Calu3 (cell line): ENCODE measurements around the gene WDR82. TPM values are rescaled to one million over a fixed set of nuclear protein-coding genes. Genes with fewer than 3 reads are reported as not detected.
A peak's percentile ranks its signal among the peaks of the same experiment; 100 is the strongest.

Experiments used
- BruUV-seq: library from RNA; stranded (reverse); fragments of 400-500 nt; replicated peaks from 2 replicates; lab custom pipeline; 2021; lab: Mats Ljungman, UMichigan
- CTCF ChIA-PET: fragments of 300-600 bp; sonication (Branson Sonifier 250); formaldehyde crosslinking; loops from one replicate; lab custom pipeline; 2022; ENCODE audit warnings: antibody characterized with exemption; lab: Charles Lee
- DNase-seq: peaks from one replicate; pipeline ENCODE4 v3.0.0; 2022
- H3K27ac Mint-ChIP-seq: one replicate; pipeline ENCODE4 v1.8.0; 2022; ENCODE audit warnings: mixed read lengths; ENCODE audit not compliant: unreplicated experiment
- H3K27me3 Mint-ChIP-seq: one replicate; pipeline ENCODE4 v1.8.0; 2022; ENCODE audit warnings: mixed read lengths; ENCODE audit not compliant: unreplicated experiment
- H3K36me3 Mint-ChIP-seq: one replicate; pipeline ENCODE4 v1.8.0; 2022; ENCODE audit warnings: mild to moderate bottlenecking, moderate library complexity, mixed read lengths; ENCODE audit not compliant: insufficient read depth, unreplicated experiment
- H3K4me1 Mint-ChIP-seq: one replicate; pipeline ENCODE4 v1.8.0; 2022; ENCODE audit warnings: mild to moderate bottlenecking, low read depth, mixed read lengths; ENCODE audit not compliant: unreplicated experiment
- H3K4me3 Mint-ChIP-seq: one replicate; pipeline ENCODE4 v1.8.0; 2022; ENCODE audit warnings: mild to moderate bottlenecking, low read depth, moderate library complexity, mixed read lengths; ENCODE audit not compliant: unreplicated experiment
- H3K9me3 Mint-ChIP-seq: one replicate; pipeline ENCODE4 v1.8.0; 2022; ENCODE audit warnings: low read depth, mixed read lengths; ENCODE audit not compliant: unreplicated experiment
- CTCF ChIP-seq: fragments of 200-600 bp; IDR thresholded peaks from one replicate; pipeline ENCODE4 v1.8.0; 2022; ENCODE audit warnings: antibody characterized with exemption; ENCODE audit not compliant: unreplicated experiment
- intact Hi-C: fragments of 100-400 bp; cut with micrococcal nuclease; formaldehyde crosslinking; loops from one replicate; pipeline ENCODE4 v1.10.0; 2022; ENCODE audit not compliant: unreplicated experiment
- total RNA-seq: library from RNA; stranded (reverse); gene quantifications from 2 replicates; pipeline ENCODE4 v1.2.3, GENCODE V29; 2022

The WDR82 gene
- total RNA-seq, 1 experiment from 2014 or later, result 59.7 TPM

DNA sequence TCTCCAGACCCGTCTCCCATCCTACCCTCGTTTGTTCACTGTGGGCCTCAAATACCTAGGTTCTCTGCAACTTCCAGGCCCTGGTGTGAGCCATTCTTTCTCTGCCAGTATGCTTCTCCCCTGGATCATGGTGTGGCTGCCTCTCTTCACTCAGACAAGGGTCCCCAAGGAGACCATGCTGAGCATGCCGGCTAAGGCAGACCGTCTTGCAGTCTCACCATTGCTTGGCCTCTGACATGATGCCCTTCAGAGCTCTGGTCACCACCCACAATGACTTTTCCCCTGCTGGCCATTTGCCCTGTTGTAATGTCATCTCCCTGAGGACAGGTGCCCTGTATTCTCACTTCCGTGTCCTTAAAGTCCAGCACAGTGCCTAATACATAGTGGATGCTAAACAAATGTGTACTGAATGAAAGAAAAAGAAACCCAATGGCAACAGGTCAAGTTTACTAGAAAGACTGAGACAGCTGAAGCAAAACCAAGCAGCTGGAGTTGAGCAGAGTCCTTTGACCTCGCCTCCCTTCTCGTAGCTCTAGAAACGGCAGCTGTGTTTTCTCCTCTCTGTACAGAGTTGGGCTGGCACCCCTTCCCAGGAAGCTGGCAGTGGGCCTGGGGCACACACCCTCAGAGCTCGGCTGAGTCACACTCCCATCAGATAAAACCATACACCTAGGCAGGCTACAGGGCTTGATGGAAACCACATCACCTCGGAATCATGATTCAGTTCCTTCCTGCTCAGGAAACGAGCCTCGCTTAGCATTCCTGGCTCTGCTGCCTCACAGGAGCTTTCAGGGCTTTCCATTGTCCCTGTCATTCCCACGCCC, 61.7 kb downstream of the WDR82 start:
- peak; percentile 93 for DNase-seq
- peak overlapping the region; percentile 40 for H3K4me3 Mint-ChIP-seq
- no peak for TF ChIP-seq CTCF
- H3K9me3 Mint-ChIP-seq, result no peaks in the 10 kb centered on the region
- no TSS peak for BruUV-seq
- intact Hi-C loops, result loop anchor here (5.0 kb wide), 1 partner anchor 64 kb away; the partner anchor contains the start of gene POC1A
- CTCF ChIA-PET, result interaction anchor here (1.0 to 1.6 kb wide), 3 partner anchors 14 to 62 kb away, joined by 4 to 13 read pairs (median 4); partner anchors contain the start of gene POC1A
- peaks cover 27% of the 10 kb centered on the region for H3K4me1 Mint-ChIP-seq
- H3K27me3 Mint-ChIP-seq, result no peaks in the 10 kb centered on the region
- H3K36me3 Mint-ChIP-seq, result peaks cover 47% of the 10 kb centered on the region
- peak overlapping the region; percentile 74 for H3K27ac Mint-ChIP-seq

DNA sequence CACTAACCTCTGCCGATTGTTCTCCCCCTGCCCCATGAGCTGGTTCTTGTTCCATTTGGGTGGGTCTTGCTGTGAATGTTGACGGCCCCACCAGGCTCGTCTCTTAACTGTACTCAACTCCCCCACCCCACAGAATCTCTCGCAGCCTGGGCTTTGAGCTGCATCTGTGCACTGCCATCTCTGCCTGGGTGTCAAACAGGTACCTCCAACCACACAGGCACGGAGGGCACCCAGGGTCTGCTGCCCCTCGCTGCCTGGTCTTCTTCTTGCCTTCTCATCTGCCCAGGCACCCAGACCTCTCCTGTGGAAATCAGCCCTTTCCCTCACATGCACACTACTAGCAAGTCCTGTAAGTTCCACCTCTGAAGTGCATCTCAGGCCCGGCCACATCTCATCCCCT, 63.1 kb downstream of the WDR82 start:
- H3K27ac Mint-ChIP-seq, result peak overlapping the region; percentile 7
- no TSS peak for BruUV-seq
- TF ChIP-seq CTCF, result no peak
- H3K27me3 Mint-ChIP-seq, result no peaks in the 10 kb centered on the region
- DNase-seq, result no peak
- no peak overlapping the region for H3K4me3 Mint-ChIP-seq
- no peaks in the 10 kb centered on the region for H3K9me3 Mint-ChIP-seq
- intact Hi-C loops, result loop anchor here (5.0 kb wide), 1 partner anchor 63 kb away; the partner anchor contains the start of gene POC1A
- peaks cover 58% of the 10 kb centered on the region for H3K36me3 Mint-ChIP-seq
- CTCF ChIA-PET, result interaction anchor here (0.5 to 0.6 kb wide), 2 partner anchors 47 to 511 kb away, joined by 4 read pairs; no protein-coding TSS in a partner anchor
- peaks cover 29% of the 10 kb centered on the region for H3K4me1 Mint-ChIP-seq

DNA sequence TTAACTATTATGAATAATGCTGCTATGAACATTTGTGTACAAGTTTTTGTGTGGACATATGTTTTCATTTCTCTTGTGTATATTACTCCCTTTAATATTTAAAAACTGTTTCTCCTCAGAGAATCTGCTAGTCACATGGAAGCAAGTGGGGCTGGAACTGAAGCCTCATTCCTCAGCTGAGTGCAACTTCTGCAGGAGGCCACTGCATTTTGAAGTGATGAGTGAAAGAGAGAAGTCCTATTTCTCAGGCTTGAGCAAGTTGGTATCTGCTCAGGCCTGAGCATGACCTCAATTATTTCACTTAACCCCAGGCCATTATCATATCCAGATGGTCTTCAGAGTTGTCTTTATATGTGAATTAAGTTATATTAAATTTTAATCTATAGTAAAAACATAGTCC, 64.5 kb downstream of the WDR82 start:
- intact Hi-C loops, result no loop called here
- DNase-seq, result no peak
- H3K27me3 Mint-ChIP-seq, result no peaks in the 10 kb centered on the region
- TF ChIP-seq CTCF, result no peak
- H3K9me3 Mint-ChIP-seq, result no peaks in the 10 kb centered on the region
- no TSS peak for BruUV-seq
- CTCF ChIA-PET, result no interaction called here
- H3K4me1 Mint-ChIP-seq, result peaks cover 31% of the 10 kb centered on the region
- no peak overlapping the region for H3K4me3 Mint-ChIP-seq
- peaks cover 69% of the 10 kb centered on the region for H3K36me3 Mint-ChIP-seq
- no peak overlapping the region for H3K27ac Mint-ChIP-seq

- Mint-ChIP-seq H3K27ac (no peak overlapping the region), H3K9me3 (no peaks in the 10 kb centered on the region), H3K27me3 (no peaks in the 10 kb centered on the region), H3K4me3 (no peak overlapping the region), H3K36me3 (peaks cover 76% of the 10 kb centered on the region), H3K4me1 (peaks cover 27% of the 10 kb centered on the region)
- BruUV-seq, result no TSS peak
- CTCF ChIA-PET, result no interaction called here
- intact Hi-C loops, result no loop called here
- no peak for TF ChIP-seq CTCF
- no peak for DNase-seq
Observed at GRCh38 chr3:52213005-52213404, 65.4 kb downstream of the WDR82 start.
